H1 (cell line): ENCODE measurements around the gene AHRR. TPM values are rescaled to one million over a fixed set of nuclear protein-coding genes. Genes with fewer than 3 reads are reported as not detected.

Experiments used
- CTCF ChIA-PET: fragments of 300-600 bp; sonication (Branson Sonifier 250); formaldehyde crosslinking; loops from one replicate; lab custom pipeline; 2021; ENCODE audit not compliant: partially characterized antibody; lab: Charles Lee
- POLR2A ChIA-PET: fragments of 300-600 bp; sonication (Branson Sonifier 250); formaldehyde crosslinking; loops from one replicate; lab custom pipeline; 2021; ENCODE audit warnings: inconsistent platforms; ENCODE audit not compliant: partially characterized antibody; lab: Charles Lee
- DNase-seq, 2 experiments: peaks; one replicate each; pipeline versions ENCODE4 v3.0.0 to v3.0.0-alpha.2; 2010 to 2022; ENCODE audit warnings: low spot score in 2 of 2, low read depth in 1 of 2, mixed read lengths in 1 of 2
- FAIRE-seq: peaks from 2 replicates; lab custom pipeline; 2011; peaks lifted over from hg19 to GRCh38; lab: Jason Lieb, UNC
- H2AFZ ChIP-seq: 2 replicates; pipeline ENCODE4 v1.8.1; 2012; ENCODE audit warnings: low read length, inconsistent platforms
- H2AK5ac ChIP-seq: 2 replicates; pipeline ENCODE4 v1.6.1; 2013; ENCODE audit warnings: low read depth, low read length
- H2BK120ac ChIP-seq: replicated peaks from 2 replicates; pipeline ENCODE3; 2013; ENCODE audit warnings: low read depth, low read length, inconsistent platforms
- H2BK12ac ChIP-seq: 2 replicates; pipeline ENCODE4 v1.6.1; 2013; ENCODE audit warnings: low read depth, low read length
- H2BK15ac ChIP-seq: 2 replicates; pipeline ENCODE4 v1.6.1; 2013; ENCODE audit warnings: low read length
- H2BK20ac ChIP-seq: 2 replicates; pipeline ENCODE4 v1.6.1; 2013; ENCODE audit warnings: low read length
- H2BK5ac ChIP-seq: 2 replicates; pipeline ENCODE4 v1.6.1; 2013; ENCODE audit warnings: low read depth, low read length
- H3K14ac ChIP-seq: 2 replicates; pipeline ENCODE4 v1.6.1; 2013; ENCODE audit warnings: inconsistent platforms; ENCODE audit not compliant: insufficient read length
- H3K18ac ChIP-seq: 2 replicates; pipeline ENCODE4 v1.6.1; 2013; ENCODE audit warnings: low read length; ENCODE audit errors: extremely low read depth
- H3K23ac ChIP-seq: 2 replicates; pipeline ENCODE4 v1.6.1; 2013; ENCODE audit warnings: inconsistent platforms; ENCODE audit not compliant: insufficient read length
- H3K23me2 ChIP-seq: 2 replicates; pipeline ENCODE4 v1.6.1; 2013; ENCODE audit warnings: low read depth, low read length
- H3K27ac ChIP-seq: 2 replicates; pipeline ENCODE4 v1.6.1; 2011; ENCODE audit warnings: low read depth, low read length, inconsistent platforms
- H3K27me3 ChIP-seq, 4 experiments: replicated peaks in 1 of 4; 1 replicate in 1 of 4; 2 replicates in 3 of 4; pipeline versions ENCODE4 v1.6.1 to v1.8.1; 2011 to 2013; ENCODE audit warnings: low read length in 3 of 4, mild to moderate bottlenecking in 3 of 4, inconsistent platforms in 2 of 4, mixed read lengths in 2 of 4, moderate library complexity in 1 of 4; ENCODE audit not compliant: control insufficient read depth in 3 of 4, insufficient read depth in 3 of 4; ENCODE audit errors: extremely low read depth in 1 of 4
- H3K36me3 ChIP-seq, 4 experiments: 2 replicates each; pipeline versions ENCODE4 v1.6.1 to v1.8.1; 2011 to 2013; ENCODE audit warnings: mild to moderate bottlenecking in 4 of 4, low read length in 3 of 4, moderate library complexity in 2 of 4, control low read depth in 1 of 4, inconsistent platforms in 1 of 4; ENCODE audit not compliant: insufficient read depth in 4 of 4, control insufficient read depth in 2 of 4
- H3K4ac ChIP-seq: replicated peaks from 2 replicates; pipeline ENCODE3; 2013; ENCODE audit warnings: low read length, low read depth, mixed read lengths, inconsistent platforms; ENCODE audit not compliant: insufficient read length
- H3K4me1 ChIP-seq, 4 experiments: replicated peaks in 1 of 4; 1 replicate in 1 of 4; 2 replicates in 3 of 4; pipeline versions ENCODE4 v1.6.1 to v1.8.1; 2011 to 2013; ENCODE audit warnings: low read length in 3 of 4, inconsistent platforms in 2 of 4, mixed read lengths in 1 of 4; ENCODE audit not compliant: insufficient read depth in 4 of 4, control insufficient read depth in 3 of 4
- H3K4me2 ChIP-seq, 2 experiments: 2 replicates each; pipeline versions ENCODE4 v1.6.1 to v1.8.1; 2011 to 2013; ENCODE audit warnings: low read depth in 2 of 2, low read length in 2 of 2, control low read depth in 1 of 2, inconsistent platforms in 1 of 2, mild to moderate bottlenecking in 1 of 2; ENCODE audit not compliant: insufficient read depth in 1 of 2
- H3K4me3 ChIP-seq, 4 experiments: fragments of 200-600, 300-600 bp in 1 of 4; sonication (generic), shearing (Covaris generic), sonication (Bioruptor Twin) in 1 of 4; 2 replicates each; pipeline versions ENCODE4 v1.5.1 to v1.8.1; 2011 to 2016; ENCODE audit warnings: low read length in 4 of 4, low read depth in 3 of 4, control low read depth in 2 of 4, inconsistent platforms in 2 of 4, mild to moderate bottlenecking in 2 of 4, mixed read lengths in 1 of 4, moderate library complexity in 1 of 4; ENCODE audit not compliant: insufficient read depth in 2 of 4; ENCODE audit errors: extremely low read depth in 1 of 4
- H3K56ac ChIP-seq: replicated peaks from 2 replicates; pipeline ENCODE3; 2013; ENCODE audit warnings: low read depth, mild to moderate bottlenecking, mixed read lengths, low read length, inconsistent platforms; ENCODE audit not compliant: insufficient read length
- H3K79me1 ChIP-seq: 2 replicates; pipeline ENCODE4 v1.6.1; 2013; ENCODE audit warnings: low read depth, low read length, control low read depth
- H3K79me2 ChIP-seq, 2 experiments: 2 replicates each; pipeline versions ENCODE4 v1.6.1 to v1.8.1; 2012 to 2013; ENCODE audit warnings: low read length in 2 of 2, mild to moderate bottlenecking in 2 of 2, inconsistent platforms in 1 of 2; ENCODE audit not compliant: insufficient read depth in 2 of 2, control insufficient read depth in 1 of 2
- H3K9ac ChIP-seq, 4 experiments: replicated peaks in 1 of 4; 1 replicate in 1 of 4; 2 replicates in 3 of 4; pipeline versions ENCODE4 v1.6.1 to v1.8.1; 2011 to 2013; ENCODE audit warnings: low read depth in 3 of 4, low read length in 3 of 4, control low read depth in 2 of 4, mild to moderate bottlenecking in 2 of 4, moderate library complexity in 2 of 4, inconsistent platforms in 1 of 4; ENCODE audit errors: extremely low read depth in 1 of 4
- H3K9me3 ChIP-seq, 2 experiments: 2 replicates each; pipeline versions ENCODE4 v1.6.1 to v1.8.1; 2012 to 2013; ENCODE audit warnings: mild to moderate bottlenecking in 2 of 2, moderate library complexity in 2 of 2, control low read depth in 1 of 2, inconsistent platforms in 1 of 2, low read depth in 1 of 2, low read length in 1 of 2, mixed read lengths in 1 of 2; ENCODE audit not compliant: insufficient read depth in 2 of 2
- H4K20me1 ChIP-seq, 2 experiments: replicated peaks in 1 of 2; 2 replicates each; pipeline versions ENCODE3 to v1.8.1; 2011 to 2013; ENCODE audit warnings: inconsistent platforms in 2 of 2, low read length in 2 of 2, mild to moderate bottlenecking in 1 of 2; ENCODE audit not compliant: insufficient read depth in 2 of 2, control insufficient read depth in 1 of 2
- H4K5ac ChIP-seq: 2 replicates; pipeline ENCODE4 v1.6.1; 2013; ENCODE audit warnings: low read length, low read depth, mixed read lengths, inconsistent platforms; ENCODE audit not compliant: insufficient read length
- H4K8ac ChIP-seq: 2 replicates; pipeline ENCODE4 v1.8.0; 2013; ENCODE audit warnings: mild to moderate bottlenecking, moderate library complexity, low read length, inconsistent platforms; ENCODE audit not compliant: insufficient read depth; ENCODE audit errors: extremely low read depth
- H4K91ac ChIP-seq: replicated peaks from 2 replicates; pipeline ENCODE3; 2013; ENCODE audit warnings: low read length, mixed read lengths, inconsistent platforms; ENCODE audit not compliant: insufficient read length
- BRCA1 ChIP-seq: IDR thresholded peaks from 2 replicates; pipeline ENCODE4 v1.6.1; 2012; ENCODE audit warnings: low read depth, low read length, improper control_type of control experiment
- CBX8 ChIP-seq: fragments of 300-800, 300-1000 bp; sonication (generic); IDR thresholded peaks from 2 replicates; pipeline ENCODE4 v1.7.1; 2016; ENCODE audit warnings: low read depth, low read length, borderline replicate concordance
- CHD2 ChIP-seq: IDR thresholded peaks from 2 replicates; pipeline ENCODE4 v1.6.1; 2012; ENCODE audit warnings: low read length, improper control_type of control experiment
- CREB1 ChIP-seq: IDR thresholded peaks from 2 replicates; pipeline ENCODE4 v1.6.1; 2012; ENCODE audit warnings: inconsistent platforms
- GABPA ChIP-seq: IDR thresholded peaks from 2 replicates; pipeline ENCODE4 v1.6.1; 2011; ENCODE audit warnings: mild to moderate bottlenecking, low read length, moderate library complexity, borderline replicate concordance; ENCODE audit not compliant: insufficient read depth
- JUND ChIP-seq: IDR thresholded peaks from 2 replicates; pipeline ENCODE4 v1.6.1; 2011; ENCODE audit warnings: mild to moderate bottlenecking, improper control_type of control experiment, low read length
- PHF8 ChIP-seq: fragments of 200-600 bp; sonication (generic); conservative IDR thresholded peaks from 2 replicates; pipeline ENCODE4 v1.7.1; 2012; ENCODE audit warnings: low read depth, mild to moderate bottlenecking, inconsistent platforms, low read length, moderate library complexity
- RFX5 ChIP-seq: IDR thresholded peaks from 2 replicates; pipeline ENCODE4 v1.6.1; 2011; ENCODE audit warnings: low read depth, low read length, improper control_type of control experiment, borderline replicate concordance
- SAP30 ChIP-seq: fragments of 300-600 bp; sonication (generic); IDR thresholded peaks from 2 replicates; pipeline ENCODE4 v1.7.1; 2012; ENCODE audit warnings: low read length, moderate library complexity, mild to moderate bottlenecking, inconsistent platforms; ENCODE audit not compliant: insufficient read depth, insufficient replicate concordance
- SP2 ChIP-seq: IDR thresholded peaks from 2 replicates; pipeline ENCODE4 v1.6.1; 2012; ENCODE audit warnings: mild to moderate bottlenecking, low read length, inconsistent platforms
- TEAD4 ChIP-seq: IDR thresholded peaks from 2 replicates; pipeline ENCODE4 v1.6.1; 2012; ENCODE audit warnings: low read depth, low read length, inconsistent platforms, mixed read lengths
- WGBS, 2 experiments: shearing (Covaris generic) in 1 of 2; methylation state at CpG; one replicate each; pipeline versions ENCODE4 v1.1.6 to v1.1.7; 2013 to 2015; ENCODE audit warnings: low lambda C conversion rate in 2 of 2, mixed read lengths in 2 of 2, inconsistent platforms in 1 of 2, low coverage in 1 of 2, missing lambda C conversion rate in 1 of 2; ENCODE audit not compliant: insufficient replicate concordance in 2 of 2, insufficient coverage in 1 of 2, insufficient read length in 1 of 2; ENCODE audit errors: extremely low coverage in 1 of 2, missing lambda C conversion rate in 1 of 2; 5-methylcytosine and 5-hydroxymethylcytosine counted together
- polyA plus RNA-seq, 7 experiments: library from polyadenylated mRNA; depleted of rRNA in 3 of 7; stranded (reverse) in 5 of 7; unstranded in 2 of 7; fragments of >200 nt in 5 of 7; fragments of 200-250 nt in 2 of 7; gene quantifications; 1 replicate in 5 of 7; 2 replicates in 1 of 7; 4 replicates in 1 of 7; pipeline versions ENCODE4 v1.2.1 to v1.2.3, GENCODE V29; 2011 to 2013; ENCODE audit warnings: missing spikeins in 2 of 7, mixed read lengths in 2 of 7
- total RNA-seq: library from RNA; stranded (reverse); fragmentation: NEBNext Ultra II Directional; extraction: Animal tissue kit (Norgen Biotek cat#: 25700); gene quantifications from 2 replicates; pipeline ENCODE4 v1.2.1, GENCODE V29; 2021

The AHRR gene
- total and polyA plus RNA-seq, 2 of the 8 experiments (the other 6 are each of a cell fraction or from before 2014, with no cell fraction given) = 0.41 to 0.80 TPM

- H3K23ac ChIP-seq = no peak overlapping the region
- WGBS, 2 experiments = 92% methylated on average over 28 of the region's 34 CpGs; no CpG with 5 or more reads in 1 of the 2 experiments
- H3K27me3 ChIP-seq = no peaks in the 10 kb centered on the region; a peak in 2 of 7 replicates
- H2BK15ac ChIP-seq = no peak overlapping the region
- no peak overlapping the region for H4K91ac ChIP-seq
- no peaks in the 10 kb centered on the region for H3K36me3 ChIP-seq
- H3K79me1 ChIP-seq = no peaks in the 10 kb centered on the region
- H3K9me3 ChIP-seq = no peaks in the 10 kb centered on the region
- DNase-seq (no peak), FAIRE-seq (no peak)
- no peak overlapping the region for H2BK20ac ChIP-seq
- no peaks in the 10 kb centered on the region for H3K79me2 ChIP-seq
- 0 out of 2 replicates have a peak overlapping the region, but pooled peaks have one; percentile 17 for H2BK12ac ChIP-seq
- H3K27ac ChIP-seq = no peak overlapping the region
- H3K23me2 ChIP-seq = no peaks in the 10 kb centered on the region
- H3K4me1 ChIP-seq = peaks cover 0 to 4% (median 2%) of the 10 kb centered on the region in 4 experiments; a peak in 1 of 7 replicates
- no peak overlapping the region for H2BK5ac ChIP-seq
- TF ChIP-seq CHD2 (no peak), SAP30 (no peak), GABPA (no peak), BRCA1 (no peak), TEAD4 (no peak), CBX8 (no peak), RFX5 (no peak), PHF8 (no peak), SP2 (no peak), JUND (no peak), CREB1 (no peak)
- POLR2A ChIA-PET = interaction anchor here (0.9 kb wide), 2 partner anchors 13 to 15 kb away, joined by 3 to 4 read pairs; no protein-coding TSS in a partner anchor
- no peaks in the 10 kb centered on the region for H4K20me1 ChIP-seq
- H3K56ac ChIP-seq = no peak overlapping the region
- H4K8ac ChIP-seq = 0 out of 2 replicates have a peak overlapping the region, but pooled peaks have one; percentile 18
- no peak overlapping the region for H3K4me2 ChIP-seq
- H3K9ac ChIP-seq = no peak overlapping the region
- no peak overlapping the region for H3K4me3 ChIP-seq
- no peak overlapping the region for H2AK5ac ChIP-seq
- CTCF ChIA-PET = interaction anchor here (0.6 to 1.8 kb wide), 7 partner anchors 8 to 48 kb away, joined by 3 to 6 read pairs (median 3); no protein-coding TSS in a partner anchor
- no peak overlapping the region for H3K4ac ChIP-seq
- H3K14ac ChIP-seq = no peak overlapping the region
- H4K5ac ChIP-seq = no peak overlapping the region
- no peak overlapping the region for H3K18ac ChIP-seq
- H2BK120ac ChIP-seq = no peak overlapping the region
- no peak overlapping the region for H2AFZ ChIP-seq
Observed at GRCh38 chr5:388266-389196, 67.0 kb downstream of the AHRR start.
